Astrocyte (in vitro differentiated cells and primary cell): Measurements from ENCODE around the gene PRG2. TPM values are rescaled to one million over a fixed set of nuclear protein-coding genes. Genes with fewer than 3 reads are reported as not detected.

ENCODE experiments used
- DNase-seq: peaks from one replicate; pipeline ENCODE4 v3.0.0-alpha.2; 2010; ENCODE audit warnings: low read depth
- FAIRE-seq: peaks from 2 replicates; lab custom pipeline; 2011; peaks lifted over from hg19 to GRCh38; lab: Jason Lieb, UNC
- H2AFZ ChIP-seq: 2 replicates; pipeline ENCODE4 v1.6.0; 2012; ENCODE audit warnings: low read depth, low read length, inconsistent platforms
- H3K27ac ChIP-seq: 2 replicates; pipeline ENCODE4 v1.5.1; 2011; ENCODE audit warnings: low read depth, low read length, inconsistent platforms
- H3K27me3 ChIP-seq: 2 replicates; pipeline ENCODE4 v1.6.0; 2011; ENCODE audit warnings: low read length, inconsistent platforms; ENCODE audit not compliant: insufficient read depth
- H3K36me3 ChIP-seq: 2 replicates; pipeline ENCODE4 v1.5.1; 2011; ENCODE audit warnings: low read length, inconsistent platforms; ENCODE audit not compliant: insufficient read depth
- H3K4me1 ChIP-seq: 2 replicates; pipeline ENCODE4 v1.5.1; 2011; ENCODE audit warnings: low read length, inconsistent platforms; ENCODE audit not compliant: insufficient read depth
- H3K4me2 ChIP-seq: 2 replicates; pipeline ENCODE4 v1.6.0; 2012; ENCODE audit warnings: low read length, inconsistent platforms
- H3K4me3 ChIP-seq: 2 replicates; pipeline ENCODE4 v1.5.1; 2011; ENCODE audit warnings: low read depth, mild to moderate bottlenecking, low read length, inconsistent platforms; ENCODE audit not compliant: insufficient read depth
- H3K79me2 ChIP-seq: 2 replicates; pipeline ENCODE4 v1.6.0; 2012; ENCODE audit warnings: mild to moderate bottlenecking, low read length, inconsistent platforms; ENCODE audit not compliant: insufficient read depth
- H3K9ac ChIP-seq: 2 replicates; pipeline ENCODE4 v1.6.0; 2012; ENCODE audit warnings: mild to moderate bottlenecking, low read length, inconsistent platforms
- H3K9me3 ChIP-seq: 2 replicates; pipeline ENCODE4 v1.5.1; 2012; ENCODE audit warnings: low read depth, mild to moderate bottlenecking, low read length, inconsistent platforms; ENCODE audit not compliant: insufficient read depth
- H4K20me1 ChIP-seq: 2 replicates; pipeline ENCODE4 v1.6.0; 2012; ENCODE audit warnings: low read length, inconsistent platforms; ENCODE audit not compliant: insufficient read depth
- H3K27ac Mint-ChIP-seq: one replicate; pipeline ENCODE4 v1.8.0; 2021; ENCODE audit warnings: mild to moderate bottlenecking, mixed read lengths; ENCODE audit not compliant: unreplicated experiment
- H3K27me3 Mint-ChIP-seq: one replicate; pipeline ENCODE4 v1.8.0; 2021; ENCODE audit warnings: low read depth, mixed read lengths; ENCODE audit not compliant: unreplicated experiment
- H3K36me3 Mint-ChIP-seq: one replicate; pipeline ENCODE4 v1.8.0; 2021; ENCODE audit warnings: low read depth, mixed read lengths; ENCODE audit not compliant: unreplicated experiment
- H3K4me1 Mint-ChIP-seq: one replicate; pipeline ENCODE4 v1.8.0; 2021; ENCODE audit warnings: low read depth, mixed read lengths; ENCODE audit not compliant: unreplicated experiment
- H3K4me3 Mint-ChIP-seq: one replicate; pipeline ENCODE4 v1.8.0; 2021; ENCODE audit warnings: mild to moderate bottlenecking, moderate library complexity, mixed read lengths; ENCODE audit not compliant: unreplicated experiment
- H3K9me3 Mint-ChIP-seq: one replicate; pipeline ENCODE4 v1.8.0; 2021; ENCODE audit warnings: mild to moderate bottlenecking, mixed read lengths; ENCODE audit not compliant: unreplicated experiment
- CTCF ChIP-seq: IDR thresholded peaks from 2 replicates; pipeline ENCODE4 v1.5.1; 2011; ENCODE audit warnings: low read depth, mild to moderate bottlenecking, inconsistent platforms, low read length, moderate library complexity; ENCODE audit not compliant: insufficient read depth
- EZH2 ChIP-seq: IDR thresholded peaks from 2 replicates; pipeline ENCODE4 v1.6.1; 2012; ENCODE audit warnings: mild to moderate bottlenecking, low read length, inconsistent platforms; ENCODE audit not compliant: insufficient read depth
- total RNA-seq: library from RNA; stranded (reverse); gene quantifications from 2 replicates; pipeline ENCODE4 v1.2.1, GENCODE V29; 2021

Gene PRG2
- total RNA-seq, 1 donor from 2014 or later: not detected

DNA sequence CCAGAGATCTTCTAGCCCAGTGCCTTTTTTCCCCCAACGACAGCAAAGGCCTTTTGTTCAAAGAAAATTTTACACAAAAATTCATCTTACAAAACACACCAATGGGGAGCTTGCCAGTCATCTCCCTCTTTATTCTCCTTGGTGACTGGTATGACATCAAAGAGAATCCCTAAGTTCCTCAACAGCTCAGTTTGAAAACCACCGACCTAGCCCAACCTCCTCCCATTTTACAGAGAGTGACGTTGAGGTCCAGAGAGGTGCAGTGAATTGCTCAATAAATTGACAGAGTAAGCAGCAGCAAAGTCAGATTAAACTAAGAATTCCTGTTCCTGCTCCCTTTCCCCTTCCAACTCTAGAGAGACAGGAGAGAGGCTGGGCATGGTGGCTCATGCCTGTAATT lies 28.7 kb upstream of the PRG2 start:
- Histone ChIP-seq H3K4me3 (no peak overlapping the region), H3K79me2 (peaks cover 4% of the 10 kb centered on the region), H3K4me2 (no peak overlapping the region), H2AFZ (no peak overlapping the region), H3K27me3 (no peaks in the 10 kb centered on the region), H3K4me1 (peaks cover 2% of the 10 kb centered on the region), H4K20me1 (no peaks in the 10 kb centered on the region), H3K9ac (no peak overlapping the region), H3K9me3 (no peaks in the 10 kb centered on the region), H3K27ac (no peak overlapping the region), H3K36me3 (peaks cover 2% of the 10 kb centered on the region)
- FAIRE-seq (no peak), DNase-seq (no peak)
- TF ChIP-seq CTCF (no peak), EZH2 (no peak)
- peaks cover 3% of the 10 kb centered on the region for H3K4me1 Mint-ChIP-seq
- H3K36me3 Mint-ChIP-seq: peaks cover 26% of the 10 kb centered on the region
- H3K27ac Mint-ChIP-seq: no peak overlapping the region
- no peaks in the 10 kb centered on the region for H3K9me3 Mint-ChIP-seq
- no peaks in the 10 kb centered on the region for H3K27me3 Mint-ChIP-seq
- H3K4me3 Mint-ChIP-seq: no peak overlapping the region

GRCh38 chr11:57418131-57418530 lies 27.7 kb upstream of the PRG2 start:
- H3K27me3 ChIP-seq: no peaks in the 10 kb centered on the region
- H2AFZ ChIP-seq: no peak overlapping the region
- peaks cover 4% of the 10 kb centered on the region for H3K36me3 ChIP-seq
- H3K9me3 Mint-ChIP-seq: no peaks in the 10 kb centered on the region
- H4K20me1 ChIP-seq: no peaks in the 10 kb centered on the region
- no peak overlapping the region for H3K9ac ChIP-seq
- no peak overlapping the region for H3K27ac ChIP-seq
- no peak overlapping the region for H3K27ac Mint-ChIP-seq
- H3K9me3 ChIP-seq: no peaks in the 10 kb centered on the region
- H3K79me2 ChIP-seq: no peaks in the 10 kb centered on the region
- no peaks in the 10 kb centered on the region for H3K4me1 ChIP-seq
- peaks cover 32% of the 10 kb centered on the region for H3K36me3 Mint-ChIP-seq
- no peak overlapping the region for H3K4me3 ChIP-seq
- DNase-seq (no peak), FAIRE-seq (no peak)
- no peak overlapping the region for H3K4me3 Mint-ChIP-seq
- TF ChIP-seq CTCF: no peak
- no peak for TF ChIP-seq EZH2
- H3K27me3 Mint-ChIP-seq: no peaks in the 10 kb centered on the region
- no peaks in the 10 kb centered on the region for H3K4me1 Mint-ChIP-seq
- H3K4me2 ChIP-seq: no peak overlapping the region

DNA sequence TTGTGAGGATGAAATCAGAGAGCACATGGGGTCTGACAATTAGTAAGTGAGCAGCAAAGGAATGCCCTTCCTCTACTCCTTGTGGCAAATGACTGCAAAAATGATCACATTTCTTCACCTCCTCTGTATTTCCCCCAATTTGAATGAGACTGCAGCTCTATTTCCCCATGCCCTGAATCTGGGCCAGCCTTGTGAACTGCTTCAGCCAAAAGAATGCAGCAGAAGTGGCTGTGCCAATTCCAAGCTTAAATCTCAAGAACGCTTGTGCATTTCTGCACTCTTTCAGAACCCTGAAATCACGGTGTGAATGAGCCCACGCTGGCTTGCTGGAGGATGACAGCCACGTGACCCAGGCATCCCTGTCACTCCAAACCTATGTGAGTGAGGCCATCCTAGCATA lies 26.6 kb upstream of the PRG2 start:
- no peak for TF ChIP-seq CTCF
- no peak for TF ChIP-seq EZH2
- no peak overlapping the region for H3K4me2 ChIP-seq
- H3K27ac Mint-ChIP-seq: no peak overlapping the region
- H3K4me1 ChIP-seq: no peaks in the 10 kb centered on the region
- no peaks in the 10 kb centered on the region for H3K9me3 ChIP-seq
- H3K36me3 ChIP-seq: peaks cover 6% of the 10 kb centered on the region
- no peak overlapping the region for H3K4me3 ChIP-seq
- peaks cover 32% of the 10 kb centered on the region for H3K36me3 Mint-ChIP-seq
- FAIRE-seq (no peak), DNase-seq (peak; percentile 50)
- no peak overlapping the region for H3K27ac ChIP-seq
- no peaks in the 10 kb centered on the region for H3K27me3 ChIP-seq
- no peak overlapping the region for H3K9ac ChIP-seq
- H3K27me3 Mint-ChIP-seq: no peaks in the 10 kb centered on the region
- H2AFZ ChIP-seq: no peak overlapping the region
- no peak overlapping the region for H3K4me3 Mint-ChIP-seq
- H3K4me1 Mint-ChIP-seq: no peaks in the 10 kb centered on the region
- no peaks in the 10 kb centered on the region for H3K9me3 Mint-ChIP-seq
- H3K79me2 ChIP-seq: no peaks in the 10 kb centered on the region
- H4K20me1 ChIP-seq: no peaks in the 10 kb centered on the region
